Measurements from ENCODE around the gene MGMT. TPM values are rescaled to one million over a fixed set of nuclear protein-coding genes. Genes with fewer than 3 reads are reported as not detected.

Gene MGMT
- total RNA-seq, 4 donors from 2014 or later = 16.5 to 37.5 (median 32.1) TPM

DNA sequence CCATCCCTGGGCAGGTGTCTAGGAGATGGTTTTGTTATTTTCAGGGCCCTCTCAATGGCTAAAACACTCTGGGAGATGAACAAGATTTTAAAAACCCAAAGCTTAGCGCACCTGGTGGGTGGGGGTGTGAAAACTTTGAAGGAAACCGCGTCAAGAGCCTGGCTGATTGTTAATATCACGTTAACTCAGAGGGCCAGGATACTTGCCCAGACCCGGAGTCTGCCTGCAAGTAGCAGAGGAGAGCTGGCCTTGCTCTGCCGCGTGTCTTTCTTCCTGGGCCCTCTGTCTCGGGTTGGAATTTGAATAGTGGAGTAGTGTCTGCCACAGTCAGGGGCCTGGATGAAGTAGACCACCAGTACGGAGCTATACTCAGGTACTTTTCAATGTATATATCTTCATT, 1.1 kb downstream of the MGMT start:
- H3K9me3 ChIP-seq = no peaks in the 10 kb centered on the region
- peaks cover 0 to 24% (median 5%) of the 10 kb centered on the region in 3 donors for H3K4me1 ChIP-seq
- H3K36me3 ChIP-seq = peaks cover 0 to 29% of the 10 kb centered on the region in 2 donors
- H3K4me3 ChIP-seq = no peak overlapping the region
- no peak for ATAC-seq
- H3K27me3 ChIP-seq = no peaks in the 10 kb centered on the region
- peak overlapping the region in 2 of 4 donors; percentile 86 to 87 for H3K27ac ChIP-seq
- 97 to 100% methylated on average over 5 to 6 of the region's 9 CpGs for WGBS, 2 donors (ENCODE audit: low coverage in 1 of 2)
- TF ChIP-seq CTCF (IDR thresholded peaks at IDR 0.05) (no peak), POLR2A (IDR thresholded peaks at IDR 0.05) (no peak), POLR2AphosphoS5 (IDR thresholded peaks at IDR 0.05) (no peak), EP300 (IDR thresholded peaks at IDR 0.05) (no peak)

DNA sequence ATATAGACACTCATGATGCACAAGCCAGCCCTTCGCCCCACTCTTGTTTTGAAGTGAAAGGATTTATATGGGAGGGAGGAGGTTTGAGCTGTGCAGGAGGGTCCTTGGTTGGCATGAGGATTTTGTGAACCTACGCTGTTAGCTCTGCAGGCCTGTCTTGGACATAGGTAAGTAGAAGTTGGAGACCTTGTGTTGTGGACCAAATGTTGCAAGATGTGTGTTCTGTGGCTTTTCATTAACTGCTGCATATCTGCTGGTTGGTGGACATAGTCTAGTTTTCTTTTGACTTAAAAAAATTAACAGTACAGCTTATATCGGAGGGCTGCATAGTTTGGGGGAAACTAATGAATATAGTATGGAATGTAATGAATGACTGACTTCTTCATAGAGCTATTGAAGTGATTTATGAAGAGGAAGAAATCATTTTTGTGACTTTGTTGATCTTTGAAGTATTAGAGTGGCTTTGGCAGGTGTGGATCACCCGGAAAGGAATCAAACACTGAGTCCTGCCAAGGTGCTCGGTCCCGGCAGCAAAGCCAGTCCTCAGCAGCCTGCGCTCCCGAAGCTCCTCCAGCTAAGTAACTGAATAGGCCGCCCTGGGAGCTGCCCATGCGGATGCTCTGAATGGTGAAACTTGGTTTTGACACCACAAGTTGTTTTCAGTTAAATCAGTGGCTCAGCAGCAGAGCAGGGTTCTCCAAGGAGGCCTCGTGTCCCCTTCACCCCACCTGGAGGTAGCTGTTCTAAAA, 3.2 kb downstream of the MGMT start:
- WGBS, 2 donors (ENCODE audit: low coverage in 1 of 2) = 79% methylated on average over 7 to 10 of the region's 11 CpGs

GRCh38 chr10:129471447-129472175, 4.6 kb downstream of the MGMT start:
- peaks cover 0 to 32% of the 10 kb centered on the region in 2 donors for H3K36me3 ChIP-seq
- ATAC-seq = no peak
- no peaks in the 10 kb centered on the region for H3K9me3 ChIP-seq
- no peaks in the 10 kb centered on the region for H3K27me3 ChIP-seq
- peaks cover 0 to 17% (median under 1%) of the 10 kb centered on the region in 3 donors for H3K4me1 ChIP-seq
- no peak overlapping the region for H3K4me3 ChIP-seq
- no peak for TF ChIP-seq POLR2AphosphoS5 (IDR thresholded peaks at IDR 0.05)
- no peak for TF ChIP-seq CTCF (IDR thresholded peaks at IDR 0.05)
- TF ChIP-seq EP300 (IDR thresholded peaks at IDR 0.05) = no peak
- TF ChIP-seq POLR2A (IDR thresholded peaks at IDR 0.05) = no peak
- H3K27ac ChIP-seq = no peak overlapping the region
- WGBS, 2 donors (ENCODE audit: low coverage in 1 of 2) = 83 to 89% methylated on average over 7 to 13 of the region's 16 CpGs

More for the DNA sequence above, 3.2 kb downstream of the MGMT start:
- H3K27ac ChIP-seq = no peak overlapping the region
- H3K4me3 ChIP-seq = no peak overlapping the region
- no peak for ATAC-seq
- TF ChIP-seq POLR2AphosphoS5 (IDR thresholded peaks at IDR 0.05) (no peak), EP300 (IDR thresholded peaks at IDR 0.05) (no peak), POLR2A (IDR thresholded peaks at IDR 0.05) (no peak), CTCF (IDR thresholded peaks at IDR 0.05) (no peak)
- H3K4me1 ChIP-seq = peaks cover 0 to 24% (median 5%) of the 10 kb centered on the region in 3 donors
- no peaks in the 10 kb centered on the region for H3K27me3 ChIP-seq
- H3K36me3 ChIP-seq = peaks cover 0 to 32% of the 10 kb centered on the region in 2 donors
- no peaks in the 10 kb centered on the region for H3K9me3 ChIP-seq

GRCh38 chr10:129472696-129473555, 5.9 kb downstream of the MGMT start:
- peaks cover 0 to 7% (median 0%) of the 10 kb centered on the region in 3 donors for H3K4me1 ChIP-seq
- no peak overlapping the region for H3K4me3 ChIP-seq
- no peaks in the 10 kb centered on the region for H3K9me3 ChIP-seq
- no peak overlapping the region for H3K27ac ChIP-seq
- no peaks in the 10 kb centered on the region for H3K27me3 ChIP-seq
- peaks cover 0 to 36% of the 10 kb centered on the region in 2 donors for H3K36me3 ChIP-seq
- TF ChIP-seq EP300 (IDR thresholded peaks at IDR 0.05) (no peak), CTCF (IDR thresholded peaks at IDR 0.05) (no peak), POLR2AphosphoS5 (IDR thresholded peaks at IDR 0.05) (no peak), POLR2A (IDR thresholded peaks at IDR 0.05) (no peak)
- ATAC-seq = no peak
- WGBS, 2 donors (ENCODE audit: low coverage in 1 of 2) = 91 to 93% methylated on average over 12 to 14 of the region's 22 CpGs
